GM10266 (cell line): ENCODE data around the gene PRKCE.

Experiments used
- DNase-seq: peaks from one replicate; pipeline ENCODE4 v3.0.0; 2012; ENCODE audit errors: extremely low spot score
- CTCF ChIP-seq: IDR thresholded peaks from 2 replicates; pipeline ENCODE4 v1.5.1; 2012; ENCODE audit warnings: mild to moderate bottlenecking, low read depth; ENCODE audit not compliant: control insufficient read depth, insufficient read depth; ENCODE audit errors: missing control alignments

Gene PRKCE

GRCh38 chr2:45965871-45966498 is 314.5 kb downstream of the PRKCE start:
- no peak for TF ChIP-seq CTCF
- DNase-seq, result no peak

- DNase-seq, result no peak
- TF ChIP-seq CTCF, result no peak
These were observed 317.6 kb downstream of the PRKCE start for GRCh38 chr2:45968946-45969584.

GRCh38 chr2:45973426-45973825 is 322.0 kb downstream of the PRKCE start:
- no peak for TF ChIP-seq CTCF
- no peak for DNase-seq

GRCh38 chr2:45974056-45974455 is 322.6 kb downstream of the PRKCE start:
- DNase-seq, result peak; percentile 57
- no peak for TF ChIP-seq CTCF

DNA sequence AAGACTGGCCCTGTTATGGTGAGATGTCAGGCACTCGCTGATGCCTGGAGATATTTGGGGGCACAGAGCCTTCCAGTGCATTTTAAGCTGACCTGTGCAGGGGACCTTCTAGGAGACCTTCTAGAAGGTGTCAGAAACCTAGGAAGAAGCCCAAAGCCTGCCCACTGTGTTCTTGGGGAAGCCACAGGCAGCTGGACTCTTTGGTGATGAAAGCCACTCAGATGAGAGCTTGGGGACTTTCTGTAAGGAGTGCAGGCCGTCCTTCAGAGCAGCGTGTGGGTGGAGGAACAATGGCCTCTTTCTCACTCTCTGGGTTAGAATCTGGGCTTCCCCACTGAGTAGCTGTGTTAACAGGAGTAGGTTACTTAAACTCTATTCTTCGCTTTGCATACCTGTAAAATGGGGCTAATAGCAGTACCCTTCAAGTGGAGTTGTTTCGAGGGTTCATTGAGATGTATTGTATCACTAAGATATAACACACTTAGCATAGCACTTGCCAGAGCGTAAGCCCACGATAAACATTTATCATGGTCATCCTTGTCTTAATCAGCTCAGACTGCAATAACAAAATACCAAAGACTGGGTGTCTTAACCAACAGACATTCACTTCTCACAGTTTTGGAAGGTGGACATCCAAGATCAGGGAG is 323.4 kb downstream of the PRKCE start:
- no peak for TF ChIP-seq CTCF
- DNase-seq, result peak; percentile 75

DNA sequence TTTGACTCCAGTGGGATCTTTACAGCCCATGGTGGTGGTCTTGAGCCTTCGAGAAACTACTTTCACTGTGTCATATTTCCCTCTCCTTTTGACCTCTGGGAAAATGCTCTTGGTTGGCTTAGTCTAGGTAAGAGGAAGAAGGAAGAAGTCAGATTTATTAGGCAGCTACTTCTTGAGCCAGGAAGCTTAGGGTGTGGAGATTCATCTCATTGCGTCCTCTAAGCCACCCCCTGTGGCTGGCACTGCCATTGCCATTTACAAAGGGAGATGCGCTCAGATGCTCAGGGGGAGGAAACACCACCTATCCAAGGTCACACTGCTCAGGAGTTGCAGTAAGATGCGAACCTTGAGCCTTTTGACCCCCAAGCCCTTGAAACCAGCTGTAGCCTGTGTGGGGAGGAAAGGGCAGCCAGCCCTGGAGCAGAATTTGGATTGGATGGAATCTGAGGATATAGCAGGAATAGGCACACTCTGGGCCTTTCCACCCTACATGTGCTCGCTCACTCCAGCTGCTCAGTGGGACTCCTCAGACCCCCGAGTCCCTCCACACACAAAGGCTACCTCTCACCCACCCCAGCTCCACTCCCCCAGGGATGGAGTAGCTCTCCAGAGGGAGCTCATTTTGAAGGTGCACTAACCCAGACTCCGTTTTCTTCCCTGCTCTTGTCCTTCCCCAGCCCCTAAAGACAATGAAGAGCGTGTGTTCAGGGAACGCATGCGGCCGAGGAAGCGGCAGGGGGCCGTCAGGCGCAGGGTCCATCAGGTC is 324.5 kb downstream of the PRKCE start:
- TF ChIP-seq CTCF, result no peak

More for the DNA sequence above, 324.5 kb downstream of the PRKCE start:
- no peak for DNase-seq
